Tibial artery (tissue), 4 donors: Measurements from ENCODE around the gene FBXL17.
"Not testable (repeated sequence)": the region's sequence is repeated elsewhere in the genome, so short reads cannot be mapped to it uniquely, and the experiment has no call there.

ENCODE experiments used
- DNase-seq, 2 donors: peaks; one replicate each; pipeline ENCODE4 v3.0.0-alpha.2; 2019
- H3K27ac ChIP-seq, 2 donors: fragments of 200-600 bp; sonication (generic) in 1 of 2; 1 replicate in 1 of 2; 2 replicates in 1 of 2; pipeline ENCODE4 v1.5.1; 2018 to 2019; ENCODE audit warnings: mild to moderate bottlenecking in 1 of 2
- H3K27me3 ChIP-seq, 2 donors: fragments of 200-600 bp; sonication (generic) in 1 of 2; one replicate each; pipeline versions ENCODE4 v1.5.1 to v1.6.0; 2016 to 2019
- H3K36me3 ChIP-seq, 3 donors: fragments of 200-600 bp; sonication (generic) in 2 of 3; one replicate each; pipeline ENCODE4 v1.5.1; 2016 to 2019; ENCODE audit warnings: mild to moderate bottlenecking in 2 of 3
- H3K4me1 ChIP-seq, 4 donors: fragments of 200-600 bp; sonication (generic) in 2 of 4; 1 replicate in 3 of 4; 2 replicates in 1 of 4; pipeline ENCODE4 v1.5.1; 2016 to 2019
- H3K4me3 ChIP-seq, 2 donors: fragments of 200-600 bp; sonication (generic) in 1 of 2; 1 replicate in 1 of 2; 2 replicates in 1 of 2; pipeline ENCODE4 v1.5.1; 2018 to 2019; ENCODE audit warnings: mild to moderate bottlenecking in 2 of 2
- H3K9me3 ChIP-seq, 3 donors: fragments of 200-600 bp; sonication (generic) in 1 of 3; one replicate each; pipeline ENCODE4 v1.5.1; 2016 to 2019
- intact Hi-C: fragments of 100-400 bp; cut with DNase I; formaldehyde crosslinking; loops from one replicate; pipeline ENCODE4 v1.15.0; 2023; ENCODE audit warnings: low total_unique reads
- TF ChIP-seq, protein P1 (sequence below), 2 experiments: fragments of 200-600 bp in 1 of 2; fragments of 450-650 bp in 1 of 2; IDR thresholded peaks; one replicate each; pipeline ENCODE4 v1.5.1; 2017 to 2019; ENCODE audit warnings: antibody characterized with exemption in 2 of 2, mild to moderate bottlenecking in 1 of 2, moderate library complexity in 1 of 2

FBXL17 gene

DNA sequence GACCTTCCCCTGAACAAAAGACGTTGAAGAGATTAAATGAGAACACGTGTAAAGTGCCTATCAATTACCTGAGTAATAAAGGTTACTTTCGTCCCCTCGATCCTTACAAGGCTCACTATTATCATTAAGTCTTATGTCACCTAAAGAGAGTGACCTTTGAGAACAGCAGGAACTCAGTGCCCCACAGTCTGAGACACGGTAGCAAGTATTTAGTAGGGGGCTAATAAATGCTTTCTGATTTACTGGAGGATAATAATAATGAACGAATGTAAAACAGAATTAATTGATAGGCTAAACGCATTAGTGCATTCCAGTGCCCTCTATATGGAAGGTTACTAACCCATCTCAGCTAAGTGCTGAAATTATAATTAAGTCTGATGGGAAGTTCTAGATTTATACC is 199.9 kb downstream of the FBXL17 start:
- H3K4me3 ChIP-seq, result no peak overlapping the region
- H3K27me3 ChIP-seq, result no peaks in the 10 kb centered on the region
- peaks cover 0 to 5% (median 0%) of the 10 kb centered on the region in 3 donors for H3K36me3 ChIP-seq
- intact Hi-C loops, result no loop called here
- DNase-seq, result no peak
- H3K9me3 ChIP-seq, result no peaks in the 10 kb centered on the region
- no peak overlapping the region for H3K27ac ChIP-seq
- TF ChIP-seq, protein P1, sequence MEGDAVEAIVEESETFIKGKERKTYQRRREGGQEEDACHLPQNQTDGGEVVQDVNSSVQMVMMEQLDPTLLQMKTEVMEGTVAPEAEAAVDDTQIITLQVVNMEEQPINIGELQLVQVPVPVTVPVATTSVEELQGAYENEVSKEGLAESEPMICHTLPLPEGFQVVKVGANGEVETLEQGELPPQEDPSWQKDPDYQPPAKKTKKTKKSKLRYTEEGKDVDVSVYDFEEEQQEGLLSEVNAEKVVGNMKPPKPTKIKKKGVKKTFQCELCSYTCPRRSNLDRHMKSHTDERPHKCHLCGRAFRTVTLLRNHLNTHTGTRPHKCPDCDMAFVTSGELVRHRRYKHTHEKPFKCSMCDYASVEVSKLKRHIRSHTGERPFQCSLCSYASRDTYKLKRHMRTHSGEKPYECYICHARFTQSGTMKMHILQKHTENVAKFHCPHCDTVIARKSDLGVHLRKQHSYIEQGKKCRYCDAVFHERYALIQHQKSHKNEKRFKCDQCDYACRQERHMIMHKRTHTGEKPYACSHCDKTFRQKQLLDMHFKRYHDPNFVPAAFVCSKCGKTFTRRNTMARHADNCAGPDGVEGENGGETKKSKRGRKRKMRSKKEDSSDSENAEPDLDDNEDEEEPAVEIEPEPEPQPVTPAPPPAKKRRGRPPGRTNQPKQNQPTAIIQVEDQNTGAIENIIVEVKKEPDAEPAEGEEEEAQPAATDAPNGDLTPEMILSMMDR (IDR thresholded peaks at IDR 0.05), result no peak
- peaks cover 0 to 17% (median 0%) of the 10 kb centered on the region in 4 donors for H3K4me1 ChIP-seq

DNA sequence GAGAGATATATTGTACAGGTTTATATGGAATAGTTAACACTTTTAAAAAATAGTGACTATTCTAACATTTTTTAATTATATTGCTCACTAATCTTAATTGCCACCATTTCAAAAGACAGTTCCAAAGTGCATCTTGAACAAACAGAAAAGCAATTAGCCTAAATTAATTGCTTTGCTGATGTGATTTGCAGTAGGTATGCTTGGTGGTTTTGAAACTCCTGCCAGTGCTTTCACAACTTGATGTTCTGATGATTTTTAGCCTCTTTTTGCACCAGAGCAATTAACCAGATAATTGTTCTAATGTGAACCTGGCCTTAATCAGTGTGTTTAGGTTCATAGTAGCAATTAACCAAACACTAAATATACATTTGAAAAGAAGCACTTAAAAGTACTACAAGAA is 207.6 kb downstream of the FBXL17 start:
- no peaks in the 10 kb centered on the region for H3K4me1 ChIP-seq
- no peaks in the 10 kb centered on the region for H3K27me3 ChIP-seq
- no peak overlapping the region for H3K27ac ChIP-seq
- H3K4me3 ChIP-seq, result no peak overlapping the region
- intact Hi-C loops, result no loop called here
- no peaks in the 10 kb centered on the region for H3K36me3 ChIP-seq
- TF ChIP-seq, protein P1 (IDR thresholded peaks at IDR 0.05), result no peak
- no peaks in the 10 kb centered on the region for H3K9me3 ChIP-seq
- no peak for DNase-seq

DNA sequence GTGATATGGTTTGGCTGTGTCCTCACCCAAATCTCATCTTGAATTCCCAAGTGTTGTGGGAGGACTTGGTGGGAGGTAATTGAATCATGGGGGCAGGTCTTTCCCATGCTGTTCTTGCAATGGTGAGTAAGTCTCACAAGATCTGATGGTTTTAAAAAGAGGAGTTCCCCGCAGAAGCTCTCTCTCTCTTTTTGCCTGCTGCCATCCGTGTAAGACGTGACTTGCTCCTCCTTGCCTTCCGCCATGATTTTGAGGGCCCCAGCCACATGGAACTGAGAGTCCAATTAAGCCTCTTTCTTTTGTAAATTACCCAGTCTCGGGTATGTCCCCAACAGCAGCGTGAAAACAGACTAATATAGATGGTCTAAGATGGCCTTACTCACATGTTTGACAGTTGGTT is 210.1 kb downstream of the FBXL17 start:
- no peak overlapping the region for H3K27ac ChIP-seq
- intact Hi-C loops, result no loop called here

DNA sequence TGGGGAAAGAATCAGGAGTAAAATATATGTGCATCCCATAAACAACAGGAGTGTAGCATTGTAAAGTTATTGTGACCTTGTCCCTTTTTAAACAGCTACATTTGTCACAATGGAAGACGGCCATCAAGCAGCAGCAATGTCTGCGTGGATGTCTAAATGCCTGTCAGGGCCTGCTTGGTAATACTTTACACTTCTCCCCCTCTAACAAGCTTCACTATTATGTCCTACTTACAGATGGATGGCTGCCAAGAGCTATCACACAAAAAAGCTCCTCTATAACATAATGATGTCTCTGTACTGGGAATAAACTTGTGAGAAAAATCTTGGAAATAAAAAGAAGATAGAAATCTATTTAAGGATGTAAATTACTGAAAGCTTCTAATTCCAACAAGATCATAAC is 213.0 kb downstream of the FBXL17 start:
- no peaks in the 10 kb centered on the region for H3K9me3 ChIP-seq
- no peaks in the 10 kb centered on the region for H3K36me3 ChIP-seq
- H3K27me3 ChIP-seq, result no peaks in the 10 kb centered on the region
- no peak for DNase-seq
- intact Hi-C loops, result no loop called here
- H3K27ac ChIP-seq, result no peak overlapping the region
- H3K4me1 ChIP-seq, result no peaks in the 10 kb centered on the region
- TF ChIP-seq, protein P1 (IDR thresholded peaks at IDR 0.05), result no peak
- no peak overlapping the region for H3K4me3 ChIP-seq

More for the DNA sequence above, 210.1 kb downstream of the FBXL17 start:
- Histone ChIP-seq H3K4me3 (no peak overlapping the region), H3K9me3 (no peaks in the 10 kb centered on the region), H3K4me1 (no peaks in the 10 kb centered on the region), H3K27me3 (no peaks in the 10 kb centered on the region), H3K36me3 (no peaks in the 10 kb centered on the region)
- TF ChIP-seq, protein P1 (IDR thresholded peaks at IDR 0.05), result no peak
- DNase-seq, result no peak

DNA sequence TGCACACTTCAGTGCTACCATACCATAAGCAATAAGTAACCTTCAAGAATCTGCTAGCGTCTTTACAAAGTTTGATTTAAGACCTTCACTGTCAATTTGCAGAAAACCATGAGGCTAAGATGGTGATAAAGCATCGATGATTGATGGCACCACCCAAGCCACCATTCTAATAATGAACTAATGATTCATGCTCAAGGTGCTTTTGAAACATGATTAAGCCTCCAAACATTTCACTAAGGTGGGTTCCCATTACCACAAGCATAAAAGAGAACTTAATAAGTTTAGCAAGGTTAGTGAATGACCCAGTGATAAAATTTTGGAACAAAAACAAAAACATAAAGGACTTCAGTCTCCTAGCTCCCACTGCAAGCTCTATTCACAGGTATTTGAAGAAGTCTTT is 214.7 kb downstream of the FBXL17 start:
- Histone ChIP-seq H3K36me3 (no peaks in the 10 kb centered on the region), H3K4me3 (no peak overlapping the region), H3K9me3 (no peaks in the 10 kb centered on the region), H3K27ac (no peak overlapping the region), H3K27me3 (no peaks in the 10 kb centered on the region), H3K4me1 (no peaks in the 10 kb centered on the region)
- TF ChIP-seq, protein P1 (IDR thresholded peaks at IDR 0.05), result no peak
- intact Hi-C loops, result no loop called here
- DNase-seq, result no peak

DNA sequence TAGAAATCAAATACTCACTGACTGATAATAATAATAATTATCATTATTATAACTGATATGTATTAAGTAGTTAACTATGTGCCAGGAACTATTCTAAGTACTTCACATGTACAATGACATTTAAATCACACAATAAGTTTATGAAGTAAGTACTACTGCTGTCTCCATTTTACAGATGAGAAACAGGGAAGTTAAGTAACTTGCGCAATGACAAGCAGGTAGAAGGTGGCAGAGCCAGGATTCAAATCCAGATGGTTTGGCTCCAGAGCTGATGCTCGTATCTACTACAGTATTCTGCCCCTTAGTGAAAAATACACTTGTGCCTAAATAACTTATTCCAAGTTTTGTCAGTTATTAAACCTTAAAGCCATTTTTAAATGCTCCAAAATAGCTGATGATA is 217.3 kb downstream of the FBXL17 start:
- DNase-seq, result no peak
- TF ChIP-seq, protein P1 (IDR thresholded peaks at IDR 0.05), result no peak
- intact Hi-C loops, result no loop called here
- Histone ChIP-seq H3K36me3 (no peaks in the 10 kb centered on the region), H3K27ac (no peak overlapping the region), H3K27me3 (no peaks in the 10 kb centered on the region), H3K4me3 (no peak overlapping the region), H3K9me3 (no peaks in the 10 kb centered on the region), H3K4me1 (no peaks in the 10 kb centered on the region)

DNA sequence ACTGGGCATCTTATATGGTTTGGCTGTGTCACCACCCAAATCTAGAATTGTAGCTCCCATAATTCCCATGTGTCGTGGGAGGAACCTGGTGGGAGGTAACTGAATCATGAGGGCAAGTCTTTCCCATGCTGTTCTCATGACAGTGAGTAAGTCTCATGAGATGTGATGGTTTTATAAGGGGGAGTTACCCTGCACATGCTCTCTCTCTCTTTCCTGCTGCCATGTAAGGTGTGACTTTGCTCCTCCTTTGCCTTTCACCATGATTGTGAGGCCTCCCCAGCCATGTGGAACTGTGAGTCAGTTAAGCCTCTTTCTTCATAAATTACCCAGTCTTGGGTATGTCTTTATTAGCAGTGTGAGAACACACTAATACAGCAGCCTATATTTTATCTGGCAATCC is 229.0 kb downstream of the FBXL17 start:
- H3K27ac ChIP-seq, H3K36me3 ChIP-seq, DNase-seq, intact Hi-C loops, H3K27me3 ChIP-seq, H3K9me3 ChIP-seq, H3K4me3 ChIP-seq, H3K4me1 ChIP-seq: not testable (repeated sequence)
